IPS DF 6.9 (cell line): Measurements from ENCODE around the gene PDZRN3.

Experiments
- DNase-seq: peaks from one replicate; pipeline ENCODE4 v3.0.0-alpha.2; 2013; ENCODE audit warnings: low read depth, low spot score
- H3K27ac ChIP-seq: one replicate; pipeline ENCODE4 v1.5.1; 2013; ENCODE audit warnings: low read length, control low read depth
- H3K27me3 ChIP-seq: 2 replicates; pipeline ENCODE4 v1.6.1; 2013; ENCODE audit warnings: mild to moderate bottlenecking, low read length; ENCODE audit not compliant: control insufficient read depth, insufficient read depth
- H3K36me3 ChIP-seq: 2 replicates; pipeline ENCODE4 v1.6.1; 2013; ENCODE audit warnings: low read length; ENCODE audit not compliant: control insufficient read depth, insufficient read depth
- H3K4me1 ChIP-seq: 2 replicates; pipeline ENCODE4 v1.6.1; 2013; ENCODE audit warnings: low read length; ENCODE audit not compliant: control insufficient read depth, insufficient read depth
- H3K4me3 ChIP-seq: 2 replicates; pipeline ENCODE4 v1.5.1; 2013; ENCODE audit warnings: mild to moderate bottlenecking, low read length
- H3K9me3 ChIP-seq: 2 replicates; pipeline ENCODE4 v1.6.1; 2013; ENCODE audit warnings: low read length, inconsistent platforms; ENCODE audit not compliant: control insufficient read depth, insufficient read depth
- WGBS: extraction: QIAGEN DNeasy Blood & Tissue Kit; methylation state at CpG from one replicate; pipeline ENCODE4 v1.1.7; 2013; ENCODE audit warnings: mixed read lengths, missing lambda C conversion rate; ENCODE audit not compliant: insufficient read length, insufficient coverage; 5-methylcytosine and 5-hydroxymethylcytosine counted together

Gene PDZRN3

DNA sequence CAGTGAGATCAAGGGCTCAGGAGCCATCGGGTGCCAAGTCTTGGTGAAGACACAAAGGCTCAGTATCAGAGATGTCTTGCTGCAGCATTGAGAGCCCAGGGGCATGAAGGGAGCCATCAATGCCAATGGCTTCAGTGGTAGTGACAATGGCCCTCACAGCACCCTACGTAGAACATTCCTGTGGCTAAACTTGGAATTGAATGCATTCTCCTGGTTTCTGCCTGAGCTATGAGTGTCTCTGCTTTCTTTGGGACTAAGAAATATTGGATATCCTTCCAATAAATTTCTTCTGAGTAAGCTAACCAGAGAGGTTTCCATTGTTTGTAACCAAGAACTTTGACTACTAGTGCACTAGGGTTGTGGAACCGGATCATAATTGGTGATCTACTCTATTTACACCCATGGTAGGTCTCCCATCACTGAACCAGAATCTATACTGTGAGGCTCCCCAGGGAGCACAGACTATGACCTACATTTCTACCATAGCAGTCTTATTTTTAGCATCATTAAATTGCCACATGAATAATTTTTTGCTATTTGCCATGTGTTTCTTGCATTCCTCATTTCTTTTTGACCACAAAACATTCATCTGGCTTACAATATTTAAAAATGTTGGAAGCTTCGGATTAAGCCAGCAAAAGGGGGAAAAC lies 31.6 kb upstream of the PDZRN3 start:
- no peak for DNase-seq
- Histone ChIP-seq H3K27me3 (no peaks in the 10 kb centered on the region), H3K4me1 (no peaks in the 10 kb centered on the region; the same call in 1 of the 2 replicates), H3K4me3 (no peak overlapping the region), H3K9me3 (no peaks in the 10 kb centered on the region), H3K36me3 (no peaks in the 10 kb centered on the region), H3K27ac (no peak overlapping the region)
- no CpG with 5 or more reads among the region's 4 CpGs for WGBS

DNA sequence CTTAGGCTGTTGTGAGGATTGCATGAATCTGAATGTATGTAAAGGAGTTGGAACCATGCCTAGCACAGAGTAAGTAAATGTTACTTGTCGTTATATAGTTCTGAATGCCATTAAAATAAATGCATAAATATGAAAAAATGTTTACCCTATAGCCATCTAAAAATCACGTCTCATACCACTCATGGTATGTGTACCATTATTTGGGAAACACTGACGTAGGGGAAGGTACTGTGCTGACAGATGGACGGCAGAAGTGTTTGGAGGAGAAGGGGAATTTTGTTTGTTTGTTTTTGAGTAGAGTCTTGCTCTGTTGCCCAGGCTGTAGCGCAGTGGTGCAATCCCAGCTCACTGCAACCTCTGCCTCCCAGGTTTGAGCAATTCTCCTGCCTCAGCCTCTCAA lies 30.5 kb upstream of the PDZRN3 start:
- H3K4me1 ChIP-seq = no peaks in the 10 kb centered on the region; the same call in 1 of the 2 replicates
- no peaks in the 10 kb centered on the region for H3K9me3 ChIP-seq
- no peak overlapping the region for H3K27ac ChIP-seq
- no peaks in the 10 kb centered on the region for H3K36me3 ChIP-seq
- DNase-seq = no peak
- no peak overlapping the region for H3K4me3 ChIP-seq
- WGBS = 100% methylated on average over 1 of the region's 5 CpGs
- no peaks in the 10 kb centered on the region for H3K27me3 ChIP-seq

DNA sequence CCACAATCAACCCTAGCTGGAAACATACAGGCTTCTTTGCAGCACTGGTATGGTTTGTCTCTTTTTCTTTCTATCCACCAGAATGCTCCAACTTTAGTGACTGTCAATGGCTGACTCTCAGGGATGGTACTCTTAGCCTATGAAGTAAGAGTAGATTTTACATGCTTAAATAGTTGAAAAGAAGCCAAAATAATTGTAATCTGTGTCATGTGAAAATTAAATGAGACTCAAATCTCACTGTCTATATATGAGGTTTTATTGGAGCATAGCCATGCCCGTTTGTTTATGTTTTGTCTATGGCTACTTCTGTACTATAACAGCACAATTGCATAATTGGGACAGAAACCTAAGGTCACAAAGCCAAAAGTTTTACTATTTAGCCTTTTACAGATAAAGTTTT lies 29.1 kb upstream of the PDZRN3 start:
- no CpG with 5 or more reads among the region's 1 CpG for WGBS
- Histone ChIP-seq H3K36me3 (no peaks in the 10 kb centered on the region), H3K9me3 (no peaks in the 10 kb centered on the region), H3K4me3 (no peak overlapping the region), H3K27ac (no peak overlapping the region), H3K4me1 (no peaks in the 10 kb centered on the region; the same call in 1 of the 2 replicates), H3K27me3 (no peaks in the 10 kb centered on the region)
- DNase-seq = no peak

DNA sequence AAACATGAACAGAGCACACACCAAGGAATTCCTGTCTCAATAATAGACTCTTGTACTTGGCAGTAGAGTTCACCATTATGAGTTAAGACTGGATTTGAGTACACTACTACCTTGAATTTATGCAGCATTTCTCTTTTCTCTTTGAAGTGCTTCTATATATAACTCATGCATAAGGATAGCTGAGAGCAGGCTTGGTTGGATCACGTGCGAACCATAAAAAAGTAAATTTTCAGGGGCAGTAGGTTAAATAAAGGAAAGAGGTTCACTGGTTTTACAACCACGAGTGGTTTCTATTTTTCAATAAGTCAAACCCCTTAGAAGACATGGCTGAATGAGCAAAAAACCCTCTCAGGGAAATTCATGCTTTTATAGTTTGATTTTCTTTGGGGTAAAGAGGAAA lies 28.6 kb upstream of the PDZRN3 start:
- H3K4me1 ChIP-seq = no peaks in the 10 kb centered on the region; the same call in 1 of the 2 replicates
- H3K27ac ChIP-seq = no peak overlapping the region
- H3K36me3 ChIP-seq = no peaks in the 10 kb centered on the region
- WGBS = no CpG with 5 or more reads among the region's 3 CpGs
- DNase-seq = no peak
- H3K9me3 ChIP-seq = no peaks in the 10 kb centered on the region
- no peak overlapping the region for H3K4me3 ChIP-seq
- no peaks in the 10 kb centered on the region for H3K27me3 ChIP-seq

DNA sequence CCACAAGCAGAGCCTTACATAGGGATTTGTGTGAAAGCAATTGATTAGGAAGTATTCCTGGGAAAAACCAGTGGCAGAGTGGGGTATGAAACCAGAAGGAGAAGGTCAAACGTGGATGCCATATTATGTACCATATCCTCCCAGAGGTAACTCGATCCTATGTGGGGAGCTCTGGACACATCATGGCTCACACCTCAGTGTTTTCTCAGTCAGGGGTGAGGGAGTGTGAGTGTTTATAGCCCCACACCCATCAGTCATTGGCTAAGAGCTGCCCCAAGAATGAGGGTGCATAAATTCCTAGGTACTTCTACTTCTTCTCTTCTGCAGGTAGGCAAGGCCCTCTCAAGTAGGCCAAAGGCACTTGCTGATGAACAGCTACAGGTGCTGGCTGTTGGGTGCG lies 28.2 kb upstream of the PDZRN3 start:
- Histone ChIP-seq H3K27ac (no peak overlapping the region), H3K4me1 (no peaks in the 10 kb centered on the region), H3K36me3 (no peaks in the 10 kb centered on the region), H3K27me3 (no peaks in the 10 kb centered on the region), H3K9me3 (no peaks in the 10 kb centered on the region), H3K4me3 (no peak overlapping the region)
- DNase-seq = no peak
- WGBS = no CpG with 5 or more reads among the region's 3 CpGs

DNA sequence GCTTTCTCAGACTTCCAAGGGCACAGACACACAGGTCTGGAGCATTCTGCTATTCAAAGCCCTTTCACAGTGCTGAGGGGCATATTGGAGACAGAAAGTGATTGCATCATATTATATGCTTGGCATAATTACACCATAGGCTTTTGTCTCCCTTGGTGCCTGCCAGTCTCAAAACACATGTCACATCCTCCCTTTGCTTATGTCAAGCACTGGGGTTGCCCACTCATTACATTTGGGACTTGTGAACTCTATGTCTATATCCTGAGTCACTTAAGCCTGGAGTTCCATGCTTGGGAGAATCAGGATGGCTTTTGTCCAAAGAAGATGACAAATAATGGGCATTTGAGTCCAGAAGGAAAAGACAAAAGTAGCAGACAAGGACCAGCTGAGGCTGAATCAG lies 12.3 kb upstream of the PDZRN3 start:
- no peaks in the 10 kb centered on the region for H3K27me3 ChIP-seq
- DNase-seq = no peak
- no peaks in the 10 kb centered on the region for H3K9me3 ChIP-seq
- H3K4me3 ChIP-seq = no peak overlapping the region
- H3K27ac ChIP-seq = no peak overlapping the region
- no peaks in the 10 kb centered on the region for H3K36me3 ChIP-seq
- no peaks in the 10 kb centered on the region for H3K4me1 ChIP-seq

DNA sequence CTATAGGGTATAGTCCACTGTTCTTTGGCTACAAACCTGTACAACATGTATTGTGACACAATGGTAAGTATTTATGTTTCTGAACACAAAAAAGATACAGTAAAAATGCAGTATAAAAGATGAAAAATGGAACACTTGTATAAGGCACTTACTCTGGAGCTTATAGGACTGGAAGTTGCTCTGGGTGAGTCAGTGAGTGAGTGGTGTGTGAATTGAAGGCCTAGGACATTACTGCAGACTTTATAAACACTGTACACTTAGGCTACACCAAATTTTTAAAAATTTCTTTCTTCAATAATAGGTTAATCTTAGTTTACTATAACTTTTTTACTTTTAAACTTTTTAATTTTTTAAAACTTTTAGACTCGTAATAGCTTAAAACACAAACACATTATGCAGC lies 10.5 kb upstream of the PDZRN3 start:
- H3K4me1 ChIP-seq = no peaks in the 10 kb centered on the region
- H3K9me3 ChIP-seq = no peaks in the 10 kb centered on the region
- H3K27ac ChIP-seq = no peak overlapping the region
- WGBS = no CpG with 5 or more reads among the region's 1 CpG
- H3K27me3 ChIP-seq = no peaks in the 10 kb centered on the region
- no peak for DNase-seq
- H3K4me3 ChIP-seq = no peak overlapping the region
- H3K36me3 ChIP-seq = no peaks in the 10 kb centered on the region

DNA sequence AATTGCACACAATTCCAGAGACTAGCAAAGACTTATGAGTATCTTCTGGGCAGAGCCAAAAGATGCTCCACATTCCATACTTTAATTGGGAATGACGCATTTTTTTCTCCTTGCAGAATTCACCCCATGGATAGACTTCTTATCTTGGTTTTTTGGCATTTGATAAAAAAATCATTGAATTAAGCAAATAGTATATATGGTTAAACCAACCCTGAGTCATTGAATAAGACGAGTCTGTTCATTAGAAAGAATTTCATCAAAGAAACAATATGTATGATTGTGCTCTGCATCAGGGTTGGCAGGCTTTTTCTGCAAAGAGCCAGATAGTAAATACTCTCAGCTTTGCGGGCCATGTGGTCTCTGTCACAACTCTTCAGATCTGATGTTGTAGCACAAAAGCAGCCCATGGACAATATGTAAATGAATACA lies 9.2 kb upstream of the PDZRN3 start:
- Histone ChIP-seq H3K27ac (no peak overlapping the region), H3K4me1 (no peaks in the 10 kb centered on the region), H3K4me3 (no peak overlapping the region), H3K9me3 (no peaks in the 10 kb centered on the region), H3K27me3 (no peaks in the 10 kb centered on the region), H3K36me3 (no peaks in the 10 kb centered on the region)
- WGBS = no CpG with 5 or more reads among the region's 3 CpGs
- DNase-seq = no peak

DNA sequence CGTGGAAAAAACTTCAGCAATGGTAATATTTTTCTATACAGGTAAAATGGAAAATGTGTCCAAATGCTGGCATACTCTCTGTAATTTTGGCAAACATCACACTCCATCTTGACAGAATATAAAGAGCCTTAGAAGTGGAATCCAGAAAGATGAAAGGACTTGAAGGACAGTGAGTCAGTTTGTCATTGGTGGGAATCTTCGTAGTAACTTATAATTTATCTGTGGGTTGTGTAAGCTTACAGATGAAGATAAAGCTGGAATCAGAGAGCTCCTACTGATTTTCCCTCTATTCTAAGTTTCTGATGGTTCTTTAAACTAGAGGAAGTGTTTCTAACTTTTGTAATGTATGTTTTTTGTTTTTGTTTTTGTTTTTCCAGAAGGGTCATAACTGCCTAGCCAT lies 8.7 kb upstream of the PDZRN3 start:
- no CpG with 5 or more reads among the region's 2 CpGs for WGBS
- Histone ChIP-seq H3K36me3 (no peaks in the 10 kb centered on the region), H3K27me3 (no peaks in the 10 kb centered on the region), H3K27ac (no peak overlapping the region), H3K4me3 (no peak overlapping the region), H3K4me1 (no peaks in the 10 kb centered on the region), H3K9me3 (no peaks in the 10 kb centered on the region)
- DNase-seq = no peak

DNA sequence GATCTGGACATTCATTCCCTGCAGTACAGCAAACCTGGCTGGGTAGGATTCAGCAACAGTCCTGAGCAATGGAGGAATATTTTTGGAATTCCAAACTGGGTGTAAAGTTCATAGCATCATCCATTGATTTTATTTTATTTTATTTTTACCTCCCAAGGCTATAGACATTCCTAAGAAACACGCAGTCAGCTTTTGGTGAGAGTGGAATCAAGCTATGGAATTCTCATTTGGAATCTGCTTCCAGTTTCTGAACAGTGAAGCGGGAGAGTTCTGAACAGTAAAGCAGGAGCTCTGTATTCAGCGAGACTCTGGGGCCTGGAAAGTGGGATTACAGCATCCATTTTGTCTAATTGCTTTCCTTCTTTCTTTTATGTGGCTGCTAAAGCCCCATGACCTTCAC lies 1.4 kb upstream of the PDZRN3 start:
- Histone ChIP-seq H3K27me3 (no peaks in the 10 kb centered on the region), H3K4me1 (peaks cover 3% of the 10 kb centered on the region; the same call in 1 of the 2 replicates), H3K9me3 (no peaks in the 10 kb centered on the region), H3K36me3 (no peaks in the 10 kb centered on the region), H3K27ac (no peak overlapping the region), H3K4me3 (no peak overlapping the region)
- no CpG with 5 or more reads among the region's 3 CpGs for WGBS
- DNase-seq = no peak
